Measurements from ENCODE around the gene PROX1.

Gene PROX1

GRCh38 chr1:213997038-213997771 lies 9.4 kb downstream of the PROX1 start:
- DNase-seq (ENCODE audit: low read depth, low spot score), result no peak

- DNase-seq (ENCODE audit: low read depth, low spot score), result no peak
Measured at GRCh38 chr1:213997772-213998107, 10.0 kb downstream of the PROX1 start.

GRCh38 chr1:213998785-213999184 lies 11.0 kb downstream of the PROX1 start:
- DNase-seq (ENCODE audit: low read depth, low spot score), result no peak

GRCh38 chr1:213999732-214000131 lies 12.0 kb downstream of the PROX1 start:
- DNase-seq (ENCODE audit: low read depth, low spot score), result no peak

- no peak for DNase-seq (ENCODE audit: low read depth, low spot score)
Measured at GRCh38 chr1:214002060-214002459, 14.3 kb downstream of the PROX1 start.

- DNase-seq (ENCODE audit: low read depth, low spot score), result no peak
Measured at GRCh38 chr1:214002472-214002871, 14.7 kb downstream of the PROX1 start.

GRCh38 chr1:214003233-214003632 lies 15.5 kb downstream of the PROX1 start:
- no peak for DNase-seq (ENCODE audit: low read depth, low spot score)

- no peak for DNase-seq (ENCODE audit: low read depth, low spot score)
Measured at GRCh38 chr1:214004014-214004413, 16.2 kb downstream of the PROX1 start.

GRCh38 chr1:214004795-214005194 lies 17.0 kb downstream of the PROX1 start:
- no peak for DNase-seq (ENCODE audit: low read depth, low spot score)

- DNase-seq (ENCODE audit: low read depth, low spot score), result no peak
Measured at GRCh38 chr1:214005708-214006107, 17.9 kb downstream of the PROX1 start.

- no peak for DNase-seq (ENCODE audit: low read depth, low spot score)
Measured at GRCh38 chr1:214006845-214007244, 19.1 kb downstream of the PROX1 start.

- no peak for DNase-seq (ENCODE audit: low read depth, low spot score)
Measured at GRCh38 chr1:214008347-214008746, 20.6 kb downstream of the PROX1 start.

- DNase-seq (ENCODE audit: low read depth, low spot score), result no peak
Measured at GRCh38 chr1:214008791-214009422, 21.1 kb downstream of the PROX1 start.

- DNase-seq (ENCODE audit: low read depth, low spot score), result no peak
Measured at GRCh38 chr1:214009423-214010196, 21.8 kb downstream of the PROX1 start.

GRCh38 chr1:214010197-214010573 lies 22.4 kb downstream of the PROX1 start:
- DNase-seq (ENCODE audit: low read depth, low spot score), result no peak

GRCh38 chr1:214010717-214011116 lies 22.9 kb downstream of the PROX1 start:
- DNase-seq (ENCODE audit: low read depth, low spot score), result no peak

GRCh38 chr1:214012418-214012817 lies 24.6 kb downstream of the PROX1 start:
- DNase-seq (ENCODE audit: low read depth, low spot score), result no peak

GRCh38 chr1:214013614-214014377 lies 26.0 kb downstream of the PROX1 start:
- no peak for DNase-seq (ENCODE audit: low read depth, low spot score)

- no peak for DNase-seq (ENCODE audit: low read depth, low spot score)
Measured at GRCh38 chr1:214014730-214015129, 27.0 kb downstream of the PROX1 start.

GRCh38 chr1:214017191-214017982 lies 29.6 kb downstream of the PROX1 start:
- DNase-seq (ENCODE audit: low read depth, low spot score), result no peak
